A549 (cell line): ENCODE data around the gene SPSB2. TPM values are rescaled to one million over a fixed set of nuclear protein-coding genes. Genes with fewer than 3 reads are reported as not detected.

ENCODE experiments used
- ATAC-seq, 2 experiments: fragments of 200-7000 bp in 1 of 2; fragments of >200 bp in 1 of 2; cut with Nextera tagmentation in 1 of 2; cut with Tn5 transposase in 1 of 2; 3 replicates each; pipeline versions ENCODE4 v1.8.0 to v1.9.1; 2018 to 2020; ENCODE audit warnings: mild to moderate bottlenecking in 1 of 2, moderate library complexity in 1 of 2
- CTCF ChIA-PET: fragments of 300-600 bp; sonication (Branson Sonifier 250); formaldehyde crosslinking; extraction: SDS; loops from one replicate; lab custom pipeline; 2021; ENCODE audit warnings: antibody characterized with exemption, inconsistent platforms; lab: Yijun Ruan, JAX
- POLR2A ChIA-PET: fragments of 350-600 bp; formaldehyde crosslinking; extraction: SDS; loops from one replicate; lab custom pipeline; 2021; ENCODE audit warnings: antibody characterized with exemption, inconsistent platforms; lab: Yijun Ruan, JAX
- DNase-seq, 2 experiments: peaks; one replicate each; pipeline versions ENCODE4 v3.0.0 to v3.0.0-alpha.2; 2011 to 2016; ENCODE audit warnings: low read depth in 1 of 2, low spot score in 1 of 2
- FAIRE-seq: peaks from 2 replicates; lab custom pipeline; 2011; peaks lifted over from hg19 to GRCh38; lab: Jason Lieb, UNC
- H3K27ac ChIP-seq, 2 experiments: fragments of >200 bp; sonication (Bioruptor Twin); formaldehyde crosslinking; 3 replicates each; pipeline ENCODE4 v1.5.1; 2016 to 2017
- H3K4me1 ChIP-seq: fragments of >200 bp; sonication (Bioruptor Twin); formaldehyde crosslinking; 3 replicates; pipeline ENCODE4 v1.6.1; 2016
- H3K4me2 ChIP-seq: fragments of >200 bp; sonication (Bioruptor Twin); formaldehyde crosslinking; 3 replicates; pipeline ENCODE4 v1.6.1; 2016
- H3K4me3 ChIP-seq: fragments of >200 bp; sonication (Bioruptor Twin); formaldehyde crosslinking; 3 replicates; pipeline ENCODE4 v1.5.1; 2016
- H3K9me3 ChIP-seq: fragments of >200 bp; sonication (Bioruptor Twin); formaldehyde crosslinking; 3 replicates; pipeline ENCODE4 v1.6.1; 2016
- CBX8 ChIP-seq: fragments of 200-600 bp; sonication (generic); IDR thresholded peaks from 2 replicates; pipeline ENCODE4 v1.6.1; 2016
- CHD2 ChIP-seq: fragments of 150-350 bp; IDR thresholded peaks from 2 replicates; pipeline ENCODE4 v1.6.1; 2014; ENCODE audit warnings: low read length; ENCODE audit not compliant: partially characterized antibody
- ESRRA ChIP-seq: fragments of 150-350 bp; IDR thresholded peaks from 2 replicates; pipeline ENCODE4 v1.6.1; 2014; ENCODE audit warnings: mild to moderate bottlenecking, low read length, borderline replicate concordance
- FOSB ChIP-seq: fragments of 250-450 bp; sonication (Bioruptor Pico); IDR thresholded peaks from 2 replicates; pipeline ENCODE4 v1.5.0; 2020; ENCODE audit warnings: mild to moderate bottlenecking, moderate library complexity
- FOSL2 ChIP-seq, 2 experiments: fragments of 450-650 bp in 1 of 2; fragments of >200 bp in 1 of 2; sonication (Bioruptor Twin) in 1 of 2; formaldehyde crosslinking; IDR thresholded peaks; 2 replicates each; pipeline versions ENCODE4 v1.5.0 to v1.6.1; 2016 to 2020; ENCODE audit warnings: mild to moderate bottlenecking in 1 of 2, moderate library complexity in 1 of 2
- FOXS1 ChIP-seq: fragments of 250-450 bp; sonication (Bioruptor Pico); IDR thresholded peaks from 2 replicates; pipeline ENCODE4 v1.5.0; 2020; ENCODE audit warnings: mild to moderate bottlenecking, moderate library complexity
- GATA3 ChIP-seq: IDR thresholded peaks from 2 replicates; pipeline ENCODE4 v1.6.1; 2012; ENCODE audit warnings: borderline replicate concordance
- HDAC2 ChIP-seq: fragments of 200-600 bp; sonication (generic); IDR thresholded peaks from 2 replicates; pipeline ENCODE4 v1.6.1; 2016
- JUN ChIP-seq, 2 experiments: fragments of >200 bp; sonication (Bioruptor Twin); formaldehyde crosslinking; IDR thresholded peaks; 2 replicates in 1 of 2; 3 replicates in 1 of 2; pipeline ENCODE4 v1.6.1; 2016 to 2017
- JUNB ChIP-seq: fragments of >200 bp; sonication (Bioruptor Twin); formaldehyde crosslinking; IDR thresholded peaks from 2 replicates; pipeline ENCODE4 v1.6.1; 2016
- KDM1A ChIP-seq: fragments of 200-600 bp; sonication (generic); IDR thresholded peaks from 2 replicates; pipeline ENCODE4 v1.6.1; 2016; ENCODE audit warnings: low read depth, mild to moderate bottlenecking
- MAFK ChIP-seq: fragments of 450-650 bp; IDR thresholded peaks from 2 replicates; pipeline ENCODE4 v1.6.1; 2014; ENCODE audit not compliant: partially characterized antibody
- NFE2L2 ChIP-seq: fragments of 150-350 bp; conservative IDR thresholded peaks from 2 replicates; pipeline ENCODE4 v1.6.1; 2014; ENCODE audit warnings: low read length
- NPAS2 ChIP-seq: fragments of 250-450 bp; sonication (Bioruptor Pico); IDR thresholded peaks from 2 replicates; pipeline ENCODE4 v1.8.0; 2022; ENCODE audit warnings: mild to moderate bottlenecking, moderate library complexity, borderline replicate concordance
- RCOR1 ChIP-seq: fragments of 150-350 bp; IDR thresholded peaks from 2 replicates; pipeline ENCODE4 v1.6.1; 2014; ENCODE audit warnings: antibody characterized with exemption, low read length, low read depth
- RNF2 ChIP-seq: fragments of 200-600 bp; sonication (generic); IDR thresholded peaks from 2 replicates; pipeline ENCODE4 v1.6.1; 2016; ENCODE audit warnings: low read depth, mild to moderate bottlenecking, antibody characterized with exemption, moderate library complexity, borderline replicate concordance
- ZNF302 ChIP-seq: fragments of 250-450 bp; sonication (Bioruptor Pico); IDR thresholded peaks from 2 replicates; pipeline ENCODE4 v1.9.0; 2021; ENCODE audit warnings: inconsistent platforms, mild to moderate bottlenecking, moderate library complexity
- ZSCAN20 ChIP-seq: fragments of 250-450 bp; sonication (Bioruptor Pico); IDR thresholded peaks from 2 replicates; pipeline ENCODE4 v1.8.0; 2022; ENCODE audit warnings: mild to moderate bottlenecking, moderate library complexity
- WGBS: methylation state at CpG from one replicate; pipeline ENCODE4 v1.1.6; 2017; ENCODE audit errors: missing lambda C conversion rate; 5-methylcytosine and 5-hydroxymethylcytosine counted together
- polyA plus RNA-seq, 4 experiments: library from polyadenylated mRNA; depleted of rRNA in 3 of 4; stranded (reverse); fragments of >200 nt; fragmentation: RNase III in 1 of 4; extraction: RNeasy Plus Mini Kit Qiagen cat#74134 plus additional on column Dnase treatment in 1 of 4; gene quantifications; 2 replicates in 3 of 4; 3 replicates in 1 of 4; pipeline ENCODE4 v1.2.3, GENCODE V29; 2011 to 2017
- TF ChIP-seq, protein P1 (sequence below): fragments of 250-450 bp; sonication (Bioruptor Pico); IDR thresholded peaks from 2 replicates; pipeline ENCODE4 v1.5.0; 2021; ENCODE audit warnings: mild to moderate bottlenecking, moderate library complexity, borderline replicate concordance
- TF ChIP-seq, protein P2 (sequence below): IDR thresholded peaks from 2 replicates; pipeline ENCODE4 v1.6.1; 2012; ENCODE audit warnings: low read depth, borderline replicate concordance

The SPSB2 gene
- polyA plus RNA-seq, 2 of the 4 experiments (the other 2 are of a cell fraction), result 16.8 to 21.8 TPM

DNA sequence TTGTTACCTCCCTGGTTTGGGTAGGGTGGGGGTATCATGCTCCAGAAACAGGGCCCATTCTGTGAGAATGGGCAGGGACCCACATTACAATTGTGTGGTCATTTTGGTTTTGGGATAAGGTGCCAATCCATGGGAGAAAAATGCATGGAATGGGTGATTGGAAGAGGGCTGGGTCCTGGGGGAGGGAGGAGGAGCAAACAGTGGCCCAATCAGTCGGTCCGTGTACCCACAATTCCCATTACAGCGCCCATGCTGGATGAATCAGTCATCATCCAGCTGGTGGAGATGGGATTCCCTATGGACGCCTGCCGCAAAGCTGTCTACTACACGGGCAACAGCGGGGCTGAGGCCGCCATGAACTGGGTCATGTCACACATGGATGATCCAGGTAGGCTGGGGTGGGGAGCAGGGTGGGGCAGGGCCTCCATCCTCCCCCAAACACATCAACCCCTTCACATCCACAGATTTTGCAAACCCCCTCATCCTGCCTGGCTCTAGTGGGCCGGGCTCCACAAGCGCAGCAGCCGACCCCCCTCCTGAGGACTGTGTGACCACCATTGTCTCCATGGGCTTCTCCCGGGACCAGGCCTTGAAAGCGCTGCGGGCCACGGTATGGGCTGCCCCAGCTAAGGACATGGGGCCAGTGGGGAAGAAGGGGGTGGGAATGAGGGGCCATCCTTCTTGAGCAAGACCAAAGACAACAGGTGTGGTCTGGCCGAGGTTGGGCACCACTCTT lies 9.3 kb downstream of the SPSB2 start:
- no peak for TF ChIP-seq NFE2L2
- Histone ChIP-seq H3K4me1 (peaks cover 11% of the 10 kb centered on the region), H3K27ac (no peak overlapping the region), H3K4me3 (no peak overlapping the region), H3K9me3 (no peaks in the 10 kb centered on the region), H3K4me2 (no peak overlapping the region)
- DNase-seq, result no peak
- no peak for FAIRE-seq
- ATAC-seq, result no peak
- POLR2A ChIA-PET, result no interaction called here
- CTCF ChIA-PET, result interaction anchor here (0.6 to 7.0 kb wide), 11 partner anchors 9 to 111 kb away, joined by 3 to 64 read pairs (median 4); partner anchors contain the start of genes CDCA3, MLF2, SPSB2 and USP5
- WGBS, result 97% methylated on average over 9 of the region's 16 CpGs

DNA sequence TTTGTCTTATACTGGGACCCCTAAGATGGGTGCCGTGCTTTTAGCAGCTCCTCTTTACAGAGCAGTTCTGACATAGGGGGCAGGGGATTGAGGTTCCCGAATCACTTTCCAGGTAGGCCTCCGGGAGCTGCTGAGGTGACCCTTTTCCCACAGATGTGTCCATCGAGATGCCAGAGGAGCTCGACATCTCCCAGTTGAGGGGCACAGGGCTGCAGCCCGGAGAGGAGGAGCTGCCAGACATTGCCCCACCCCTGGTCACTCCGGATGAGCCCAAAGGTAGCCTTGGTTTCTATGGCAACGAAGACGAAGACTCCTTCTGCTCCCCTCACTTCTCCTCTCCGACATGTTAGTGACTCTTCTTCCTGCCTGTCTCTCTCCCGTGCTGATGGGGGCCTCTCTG lies 10.1 kb downstream of the SPSB2 start:
- no peak for FAIRE-seq
- 89% methylated on average over 11 of the region's 11 CpGs for WGBS
- no peak overlapping the region for H3K4me3 ChIP-seq
- no peak overlapping the region for H3K4me2 ChIP-seq
- DNase-seq, result no peak
- TF ChIP-seq ZSCAN20 (CRISPR knock-in tag) (no peak), GATA3 (no peak), FOXS1 (CRISPR knock-in tag) (no peak)
- H3K9me3 ChIP-seq, result no peaks in the 10 kb centered on the region
- no peak for ATAC-seq
- ChIA-PET POLR2A (no interaction called here), CTCF (interaction anchor here (1.0 to 2.2 kb wide), 3 partner anchors 9 to 30 kb away, joined by 3 to 15 read pairs (median 3); partner anchors contain the start of gene SPSB2)
- peaks cover 10% of the 10 kb centered on the region for H3K4me1 ChIP-seq
- H3K27ac ChIP-seq, result no peak overlapping the region

DNA sequence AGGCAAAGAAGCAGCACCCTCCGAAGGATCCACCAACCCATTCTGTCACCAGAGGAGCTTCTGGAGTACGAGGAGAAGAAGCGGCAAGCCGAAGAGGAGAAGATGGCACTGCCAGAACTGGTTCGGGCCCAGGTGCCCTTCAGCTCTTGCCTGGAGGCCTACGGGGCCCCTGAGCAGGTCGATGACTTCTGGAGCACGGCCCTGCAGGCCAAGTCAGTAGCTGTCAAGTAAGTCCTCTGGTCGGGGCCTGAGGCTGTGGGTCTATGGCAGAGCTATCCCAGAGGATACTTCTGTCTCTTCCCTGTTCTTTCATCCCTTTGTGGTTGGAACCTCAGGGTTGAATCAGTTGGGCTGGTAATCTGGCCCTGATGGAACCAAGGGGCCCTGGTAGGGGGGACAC lies 11.7 kb downstream of the SPSB2 start:
- 94% methylated on average over 9 of the region's 9 CpGs for WGBS
- no peak for FAIRE-seq
- Histone ChIP-seq H3K4me3 (no peak overlapping the region), H3K27ac (no peak overlapping the region), H3K9me3 (no peaks in the 10 kb centered on the region), H3K4me2 (no peak overlapping the region), H3K4me1 (peaks cover 3% of the 10 kb centered on the region)
- TF ChIP-seq JUN (IDR thresholded peaks at IDR 0.05) (no peak), ESRRA (no peak), JUNB (no peak), FOSL2 (IDR thresholded peaks at IDR 0.05) (no peak), FOSL2 (CRISPR knock-in tag; IDR thresholded peaks at IDR 0.05) (no peak), RCOR1 (no peak), FOSB (CRISPR knock-in tag) (no peak), HDAC2 (no peak), CHD2 (no peak), NPAS2 (CRISPR knock-in tag) (no peak), ZNF302 (CRISPR knock-in tag) (no peak), MAFK (no peak), RNF2 (no peak), CBX8 (no peak), KDM1A (no peak)
- TF ChIP-seq, protein P1, sequence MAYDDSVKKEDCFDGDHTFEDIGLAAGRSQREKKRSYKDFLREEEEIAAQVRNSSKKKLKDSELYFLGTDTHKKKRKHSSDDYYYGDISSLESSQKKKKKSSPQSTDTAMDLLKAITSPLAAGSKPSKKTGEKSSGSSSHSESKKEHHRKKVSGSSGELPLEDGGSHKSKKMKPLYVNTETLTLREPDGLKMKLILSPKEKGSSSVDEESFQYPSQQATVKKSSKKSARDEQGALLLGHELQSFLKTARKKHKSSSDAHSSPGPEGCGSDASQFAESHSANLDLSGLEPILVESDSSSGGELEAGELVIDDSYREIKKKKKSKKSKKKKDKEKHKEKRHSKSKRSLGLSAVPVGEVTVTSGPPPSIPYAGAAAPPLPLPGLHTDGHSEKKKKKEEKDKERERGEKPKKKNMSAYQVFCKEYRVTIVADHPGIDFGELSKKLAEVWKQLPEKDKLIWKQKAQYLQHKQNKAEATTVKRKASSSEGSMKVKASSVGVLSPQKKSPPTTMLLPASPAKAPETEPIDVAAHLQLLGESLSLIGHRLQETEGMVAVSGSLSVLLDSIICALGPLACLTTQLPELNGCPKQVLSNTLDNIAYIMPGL, result no peak
- TF ChIP-seq, protein P2, sequence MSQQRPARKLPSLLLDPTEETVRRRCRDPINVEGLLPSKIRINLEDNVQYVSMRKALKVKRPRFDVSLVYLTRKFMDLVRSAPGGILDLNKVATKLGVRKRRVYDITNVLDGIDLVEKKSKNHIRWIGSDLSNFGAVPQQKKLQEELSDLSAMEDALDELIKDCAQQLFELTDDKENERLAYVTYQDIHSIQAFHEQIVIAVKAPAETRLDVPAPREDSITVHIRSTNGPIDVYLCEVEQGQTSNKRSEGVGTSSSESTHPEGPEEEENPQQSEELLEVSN, result no peak
- ChIA-PET CTCF (interaction anchor here (0.6 to 2.5 kb wide), 10 partner anchors 9 to 100 kb away, joined by 3 to 10 read pairs (median 4); partner anchors contain the start of genes SPSB2 and USP5), POLR2A (interaction anchor here (1.6 kb wide), 1 partner anchor 10 kb away, joined by 10 read pairs; the partner anchor contains the start of genes CDCA3 and USP5)
- no peak for ATAC-seq
- DNase-seq, result no peak
